ENCODE data around the gene ULK1.

Gene ULK1

GRCh38 chr12:131907379-131908091 is 13.1 kb downstream of the ULK1 start:
- Histone ChIP-seq H2AK5ac (ENCODE audit: low read length) (no peak overlapping the region), H2BK120ac (ENCODE audit: low read depth, low read length) (no peak overlapping the region), H3K4me1 (ENCODE audit: control insufficient read depth, low read depth, low read length) (no peaks in the 10 kb centered on the region), H3K79me1 (ENCODE audit: low read length) (peaks cover 10% of the 10 kb centered on the region), H3K27ac (ENCODE audit: low read depth, low read length) (no peak overlapping the region), H3K36me3 (ENCODE audit: control insufficient read depth, insufficient read depth, low read length) (peaks cover 3% of the 10 kb centered on the region), H3K56ac (ENCODE audit: low read length) (no peak overlapping the region), H3K4ac (ENCODE audit: low read depth, low read length) (no peak overlapping the region), H2BK5ac (ENCODE audit: low read length) (no peak overlapping the region), H3K27me3 (ENCODE audit: insufficient read depth, low read length, poor library complexity) (no peaks in the 10 kb centered on the region), H2BK15ac (replicated peaks; ENCODE audit: low read depth) (no peak overlapping the region), H3K4me2 (ENCODE audit: low read length) (no peak overlapping the region), H3K4me3 (ENCODE audit: low read length) (no peak overlapping the region), H4K5ac (ENCODE audit: low read length) (no peak overlapping the region), H3K23ac (ENCODE audit: low read length) (no peak overlapping the region), H3K9ac (ENCODE audit: low read length) (no peak overlapping the region), H4K8ac (ENCODE audit: low read depth, low read length) (no peak overlapping the region), H3K79me2 (ENCODE audit: control insufficient read depth, insufficient read depth, low read length) (peaks cover 2% of the 10 kb centered on the region), H3K18ac (ENCODE audit: low read length) (no peak overlapping the region)
- no peak for DNase-seq
- WGBS (ENCODE audit: extremely low coverage, insufficient coverage, low lambda C conversion rate): no CpG with 5 or more reads among the region's 31 CpGs

GRCh38 chr12:131908092-131909080 is 14.0 kb downstream of the ULK1 start:
- Histone ChIP-seq H3K4me2 (ENCODE audit: low read length) (no peak overlapping the region), H3K36me3 (ENCODE audit: control insufficient read depth, insufficient read depth, low read length) (peaks cover 3% of the 10 kb centered on the region), H2BK5ac (ENCODE audit: low read length) (no peak overlapping the region), H3K27ac (ENCODE audit: low read depth, low read length) (no peak overlapping the region), H3K4ac (ENCODE audit: low read depth, low read length) (no peak overlapping the region), H2AK5ac (ENCODE audit: low read length) (no peak overlapping the region), H2BK15ac (replicated peaks; ENCODE audit: low read depth) (no peak overlapping the region), H3K79me1 (ENCODE audit: low read length) (peaks cover 6% of the 10 kb centered on the region), H3K56ac (ENCODE audit: low read length) (no peak overlapping the region), H4K8ac (ENCODE audit: low read depth, low read length) (no peak overlapping the region), H3K23ac (ENCODE audit: low read length) (no peak overlapping the region), H3K27me3 (ENCODE audit: insufficient read depth, low read length, poor library complexity) (no peaks in the 10 kb centered on the region), H3K9ac (ENCODE audit: low read length) (no peak overlapping the region), H3K4me1 (ENCODE audit: control insufficient read depth, low read depth, low read length) (no peaks in the 10 kb centered on the region), H3K79me2 (ENCODE audit: control insufficient read depth, insufficient read depth, low read length) (no peaks in the 10 kb centered on the region), H3K18ac (ENCODE audit: low read length) (no peak overlapping the region), H2BK120ac (ENCODE audit: low read depth, low read length) (no peak overlapping the region), H3K4me3 (ENCODE audit: low read length) (no peak overlapping the region), H4K5ac (ENCODE audit: low read length) (no peak overlapping the region)
- DNase-seq: no peak
- no CpG with 5 or more reads among the region's 96 CpGs for WGBS (ENCODE audit: extremely low coverage, insufficient coverage, low lambda C conversion rate)

DNA sequence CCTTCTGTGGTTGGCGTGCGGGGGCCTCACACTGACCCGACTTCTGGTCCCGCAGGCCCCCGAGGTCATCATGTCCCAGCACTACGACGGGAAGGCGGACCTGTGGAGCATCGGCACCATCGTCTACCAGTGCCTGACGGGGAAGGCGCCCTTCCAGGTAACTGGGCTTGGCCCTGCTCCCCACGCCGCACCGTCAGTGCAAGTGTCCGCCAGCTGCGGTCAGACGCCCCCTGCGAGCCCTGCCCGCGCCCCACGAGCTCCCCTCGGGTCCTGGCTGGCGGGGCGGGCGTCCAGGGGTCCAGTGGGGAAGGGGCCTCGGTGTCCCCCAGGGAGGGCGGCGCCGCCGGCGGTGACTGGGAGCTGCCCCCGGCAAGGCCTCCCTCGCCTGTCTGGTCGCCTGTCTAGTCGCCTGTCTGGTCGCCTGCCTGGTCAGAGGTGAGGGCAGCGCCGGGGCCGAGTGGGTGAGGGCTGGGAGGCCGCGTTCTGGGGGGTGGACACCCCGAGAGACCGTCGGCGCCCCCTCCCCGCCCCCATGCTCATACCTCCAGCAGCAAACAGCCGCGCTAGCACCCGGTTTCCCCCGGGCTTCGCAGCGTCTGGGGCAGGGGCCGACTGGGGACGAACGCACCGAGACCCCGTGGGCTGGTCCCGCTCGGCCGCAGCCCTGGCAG is 14.8 kb downstream of the ULK1 start:
- no peaks in the 10 kb centered on the region for H3K79me2 ChIP-seq (ENCODE audit: control insufficient read depth, insufficient read depth, low read length)
- H3K4me3 ChIP-seq (ENCODE audit: low read length): no peak overlapping the region
- no peak overlapping the region for H4K5ac ChIP-seq (ENCODE audit: low read length)
- no CpG with 5 or more reads among the region's 61 CpGs for WGBS (ENCODE audit: extremely low coverage, insufficient coverage, low lambda C conversion rate)
- H3K4me1 ChIP-seq (ENCODE audit: control insufficient read depth, low read depth, low read length): no peaks in the 10 kb centered on the region
- H3K23ac ChIP-seq (ENCODE audit: low read length): no peak overlapping the region
- H3K4me2 ChIP-seq (ENCODE audit: low read length): no peak overlapping the region
- no peak overlapping the region for H2BK5ac ChIP-seq (ENCODE audit: low read length)
- H2BK120ac ChIP-seq (ENCODE audit: low read depth, low read length): no peak overlapping the region
- H3K56ac ChIP-seq (ENCODE audit: low read length): no peak overlapping the region
- H3K9ac ChIP-seq (ENCODE audit: low read length): no peak overlapping the region
- H3K79me1 ChIP-seq (ENCODE audit: low read length): peaks cover 4% of the 10 kb centered on the region
- peaks cover 3% of the 10 kb centered on the region for H3K36me3 ChIP-seq (ENCODE audit: control insufficient read depth, insufficient read depth, low read length)
- H2BK15ac ChIP-seq (replicated peaks; ENCODE audit: low read depth): no peak overlapping the region
- no peaks in the 10 kb centered on the region for H3K27me3 ChIP-seq (ENCODE audit: insufficient read depth, low read length, poor library complexity)
- no peak overlapping the region for H3K4ac ChIP-seq (ENCODE audit: low read depth, low read length)
- no peak for DNase-seq
- H4K8ac ChIP-seq (ENCODE audit: low read depth, low read length): no peak overlapping the region
- H2AK5ac ChIP-seq (ENCODE audit: low read length): no peak overlapping the region
- H3K18ac ChIP-seq (ENCODE audit: low read length): no peak overlapping the region
- no peak overlapping the region for H3K27ac ChIP-seq (ENCODE audit: low read depth, low read length)

GRCh38 chr12:131909752-131910219 is 15.4 kb downstream of the ULK1 start:
- Histone ChIP-seq H3K79me1 (ENCODE audit: low read length) (peaks cover 4% of the 10 kb centered on the region), H3K79me2 (ENCODE audit: control insufficient read depth, insufficient read depth, low read length) (no peaks in the 10 kb centered on the region), H3K23ac (ENCODE audit: low read length) (no peak overlapping the region), H3K4me1 (ENCODE audit: control insufficient read depth, low read depth, low read length) (no peaks in the 10 kb centered on the region), H3K27me3 (ENCODE audit: insufficient read depth, low read length, poor library complexity) (no peaks in the 10 kb centered on the region), H3K18ac (ENCODE audit: low read length) (no peak overlapping the region), H3K4ac (ENCODE audit: low read depth, low read length) (no peak overlapping the region), H2BK120ac (ENCODE audit: low read depth, low read length) (no peak overlapping the region), H2BK15ac (replicated peaks; ENCODE audit: low read depth) (no peak overlapping the region), H3K4me2 (ENCODE audit: low read length) (no peak overlapping the region), H3K9ac (ENCODE audit: low read length) (no peak overlapping the region), H3K56ac (ENCODE audit: low read length) (no peak overlapping the region), H2BK5ac (ENCODE audit: low read length) (no peak overlapping the region), H4K8ac (ENCODE audit: low read depth, low read length) (no peak overlapping the region), H3K36me3 (ENCODE audit: control insufficient read depth, insufficient read depth, low read length) (peaks cover 5% of the 10 kb centered on the region), H3K27ac (ENCODE audit: low read depth, low read length) (no peak overlapping the region), H4K5ac (ENCODE audit: low read length) (no peak overlapping the region), H3K4me3 (ENCODE audit: low read length) (no peak overlapping the region), H2AK5ac (ENCODE audit: low read length) (no peak overlapping the region)
- no peak for DNase-seq
- WGBS (ENCODE audit: extremely low coverage, insufficient coverage, low lambda C conversion rate): no CpG with 5 or more reads among the region's 26 CpGs

- no peaks in the 10 kb centered on the region for H3K4me1 ChIP-seq (ENCODE audit: control insufficient read depth, low read depth, low read length)
- H3K27me3 ChIP-seq (ENCODE audit: insufficient read depth, low read length, poor library complexity): no peaks in the 10 kb centered on the region
- no peak overlapping the region for H4K5ac ChIP-seq (ENCODE audit: low read length)
- no peak overlapping the region for H3K4ac ChIP-seq (ENCODE audit: low read depth, low read length)
- H3K79me1 ChIP-seq (ENCODE audit: low read length): peaks cover 4% of the 10 kb centered on the region
- H3K56ac ChIP-seq (ENCODE audit: low read length): no peak overlapping the region
- H4K8ac ChIP-seq (ENCODE audit: low read depth, low read length): no peak overlapping the region
- H3K9ac ChIP-seq (ENCODE audit: low read length): no peak overlapping the region
- H2BK120ac ChIP-seq (ENCODE audit: low read depth, low read length): no peak overlapping the region
- H3K23ac ChIP-seq (ENCODE audit: low read length): no peak overlapping the region
- H3K4me2 ChIP-seq (ENCODE audit: low read length): no peak overlapping the region
- H2BK5ac ChIP-seq (ENCODE audit: low read length): no peak overlapping the region
- H3K36me3 ChIP-seq (ENCODE audit: control insufficient read depth, insufficient read depth, low read length): peaks cover 5% of the 10 kb centered on the region
- no peak overlapping the region for H2BK15ac ChIP-seq (replicated peaks; ENCODE audit: low read depth)
- H3K79me2 ChIP-seq (ENCODE audit: control insufficient read depth, insufficient read depth, low read length): no peaks in the 10 kb centered on the region
- H2AK5ac ChIP-seq (ENCODE audit: low read length): no peak overlapping the region
- DNase-seq: no peak
- H3K18ac ChIP-seq (ENCODE audit: low read length): no peak overlapping the region
- no peak overlapping the region for H3K27ac ChIP-seq (ENCODE audit: low read depth, low read length)
- WGBS (ENCODE audit: extremely low coverage, insufficient coverage, low lambda C conversion rate): no CpG with 5 or more reads among the region's 23 CpGs
- no peak overlapping the region for H3K4me3 ChIP-seq (ENCODE audit: low read length)
Observed at GRCh38 chr12:131910302-131911027, 16.0 kb downstream of the ULK1 start.
